ENCODE results near the gene KCND2.

Gene KCND2

GRCh38 chr7:120720317-120720716 lies 447.3 kb downstream of the KCND2 start:
- Histone ChIP-seq H3K79me2 (ENCODE audit: insufficient read depth, low read length) (no peaks in the 10 kb centered on the region), H3K4me1 (ENCODE audit: insufficient read depth, low read length) (no peaks in the 10 kb centered on the region), H3K27ac (ENCODE audit: low read length) (no peak overlapping the region), H3K4me3 (ENCODE audit: low read depth in 1 of 2, low read length in 2 of 2) (no peak overlapping the region), H3K27me3 (ENCODE audit: insufficient read depth, low read length, poor library complexity) (peaks cover 2% of the 10 kb centered on the region), H3K9ac (ENCODE audit: low read depth, low read length) (no peak overlapping the region), H3K4me2 (ENCODE audit: insufficient read depth, low read length) (no peak overlapping the region), H3K9me3 (ENCODE audit: insufficient read depth, low read length, severe bottlenecking) (no peaks in the 10 kb centered on the region), H3K36me3 (ENCODE audit: insufficient read depth, low read length) (no peaks in the 10 kb centered on the region), H4K20me1 (ENCODE audit: insufficient read depth, low read length) (no peaks in the 10 kb centered on the region), H2AFZ (ENCODE audit: low read depth, low read length) (no peak overlapping the region)
- TF ChIP-seq EZH2 (IDR thresholded peaks at IDR 0.05; ENCODE audit: borderline replicate concordance, low read depth, low read length, severe bottlenecking) = no peak
- TF ChIP-seq, protein P1, sequence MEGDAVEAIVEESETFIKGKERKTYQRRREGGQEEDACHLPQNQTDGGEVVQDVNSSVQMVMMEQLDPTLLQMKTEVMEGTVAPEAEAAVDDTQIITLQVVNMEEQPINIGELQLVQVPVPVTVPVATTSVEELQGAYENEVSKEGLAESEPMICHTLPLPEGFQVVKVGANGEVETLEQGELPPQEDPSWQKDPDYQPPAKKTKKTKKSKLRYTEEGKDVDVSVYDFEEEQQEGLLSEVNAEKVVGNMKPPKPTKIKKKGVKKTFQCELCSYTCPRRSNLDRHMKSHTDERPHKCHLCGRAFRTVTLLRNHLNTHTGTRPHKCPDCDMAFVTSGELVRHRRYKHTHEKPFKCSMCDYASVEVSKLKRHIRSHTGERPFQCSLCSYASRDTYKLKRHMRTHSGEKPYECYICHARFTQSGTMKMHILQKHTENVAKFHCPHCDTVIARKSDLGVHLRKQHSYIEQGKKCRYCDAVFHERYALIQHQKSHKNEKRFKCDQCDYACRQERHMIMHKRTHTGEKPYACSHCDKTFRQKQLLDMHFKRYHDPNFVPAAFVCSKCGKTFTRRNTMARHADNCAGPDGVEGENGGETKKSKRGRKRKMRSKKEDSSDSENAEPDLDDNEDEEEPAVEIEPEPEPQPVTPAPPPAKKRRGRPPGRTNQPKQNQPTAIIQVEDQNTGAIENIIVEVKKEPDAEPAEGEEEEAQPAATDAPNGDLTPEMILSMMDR (IDR thresholded peaks at IDR 0.05; ENCODE audit: borderline replicate concordance, extremely low read depth, low read length, poor library complexity, severe bottlenecking) = no peak
- no peak for ATAC-seq (ENCODE audit: insufficient read depth, low read depth)
- no peak for DNase-seq

DNA sequence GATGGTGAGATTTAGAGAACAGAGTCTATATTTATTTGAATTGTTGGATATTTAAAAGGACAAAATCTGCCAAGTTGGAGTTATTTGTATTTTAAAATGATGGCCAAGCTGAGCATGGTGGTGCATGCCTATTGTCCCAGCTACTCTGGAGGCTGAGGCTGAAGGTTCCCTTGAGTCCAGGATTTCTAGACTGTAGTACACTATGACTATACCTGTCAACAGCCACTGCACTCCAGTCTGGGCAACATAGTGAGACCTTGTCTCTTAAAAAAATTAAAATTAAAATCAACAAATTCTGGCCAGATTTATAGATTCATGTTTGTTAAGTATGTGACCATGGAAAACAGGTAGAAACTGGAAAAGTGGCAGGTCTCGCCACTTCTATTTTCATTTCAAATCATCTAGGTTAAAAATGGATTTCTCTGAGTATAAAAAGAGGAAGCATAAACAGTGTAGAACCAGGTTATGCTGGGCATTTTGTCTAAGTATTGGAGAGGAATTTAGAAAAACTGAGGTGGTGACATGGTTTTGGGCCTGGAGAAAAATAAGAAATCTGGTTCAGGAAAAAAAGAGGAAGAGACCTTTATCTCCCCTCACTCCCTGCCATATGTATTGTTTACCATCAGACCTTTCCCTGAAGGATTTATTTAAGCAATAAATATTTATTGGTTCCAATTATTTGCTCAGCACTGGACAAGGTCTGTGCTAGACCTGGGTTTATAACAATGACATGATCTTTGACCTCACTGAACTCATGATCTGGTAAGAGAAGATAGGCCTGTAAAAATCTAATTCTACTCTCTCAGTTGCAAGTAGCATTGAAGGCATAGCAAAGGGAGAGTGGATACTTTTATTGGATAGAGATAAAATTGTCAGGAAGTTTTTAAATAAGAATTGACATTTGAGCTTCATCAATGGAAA lies 450.8 kb downstream of the KCND2 start:
- no peaks in the 10 kb centered on the region for H3K9me3 ChIP-seq (ENCODE audit: insufficient read depth, low read length, severe bottlenecking)
- no peak for TF ChIP-seq EZH2 (IDR thresholded peaks at IDR 0.05; ENCODE audit: borderline replicate concordance, low read depth, low read length, severe bottlenecking)
- TF ChIP-seq, protein P1 (IDR thresholded peaks at IDR 0.05; ENCODE audit: borderline replicate concordance, extremely low read depth, low read length, poor library complexity, severe bottlenecking) = no peak
- no peaks in the 10 kb centered on the region for H3K79me2 ChIP-seq (ENCODE audit: insufficient read depth, low read length)
- H3K4me3 ChIP-seq (ENCODE audit: low read depth in 1 of 2, low read length in 2 of 2) = no peak overlapping the region
- no peak for DNase-seq
- no peak overlapping the region for H3K4me2 ChIP-seq (ENCODE audit: insufficient read depth, low read length)
- H3K27ac ChIP-seq (ENCODE audit: low read length) = no peak overlapping the region
- H3K4me1 ChIP-seq (ENCODE audit: insufficient read depth, low read length) = no peaks in the 10 kb centered on the region
- no peaks in the 10 kb centered on the region for H3K36me3 ChIP-seq (ENCODE audit: insufficient read depth, low read length)
- H3K9ac ChIP-seq (ENCODE audit: low read depth, low read length) = no peak overlapping the region
- no peak overlapping the region for H2AFZ ChIP-seq (ENCODE audit: low read depth, low read length)
- H3K27me3 ChIP-seq (ENCODE audit: insufficient read depth, low read length, poor library complexity) = no peaks in the 10 kb centered on the region
- ATAC-seq (ENCODE audit: insufficient read depth, low read depth) = no peak
- H4K20me1 ChIP-seq (ENCODE audit: insufficient read depth, low read length) = no peaks in the 10 kb centered on the region

DNA sequence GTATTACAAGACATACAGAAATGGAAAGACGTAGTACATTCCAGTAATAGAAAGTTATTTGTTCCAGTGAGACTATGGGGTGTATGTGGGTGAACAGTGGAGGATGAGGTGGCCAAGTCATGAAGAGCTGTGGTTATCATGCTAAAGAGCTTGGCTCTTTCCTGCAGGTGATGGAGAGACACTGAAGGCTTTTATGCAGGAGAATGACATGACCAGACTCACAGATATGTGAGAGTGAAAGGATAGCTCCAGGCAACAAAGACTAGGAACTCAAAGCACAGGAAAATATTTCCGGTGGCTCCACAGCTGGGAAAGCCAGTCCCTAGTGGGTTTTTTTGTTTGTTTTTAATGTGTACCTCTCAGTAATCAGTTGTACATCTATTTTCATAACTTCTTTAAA lies 451.5 kb downstream of the KCND2 start:
- Histone ChIP-seq H3K27me3 (ENCODE audit: insufficient read depth, low read length, poor library complexity) (no peaks in the 10 kb centered on the region), H3K4me2 (ENCODE audit: insufficient read depth, low read length) (no peak overlapping the region), H3K79me2 (ENCODE audit: insufficient read depth, low read length) (no peaks in the 10 kb centered on the region), H2AFZ (ENCODE audit: low read depth, low read length) (no peak overlapping the region), H3K9me3 (ENCODE audit: insufficient read depth, low read length, severe bottlenecking) (no peaks in the 10 kb centered on the region), H3K27ac (ENCODE audit: low read length) (no peak overlapping the region), H3K36me3 (ENCODE audit: insufficient read depth, low read length) (no peaks in the 10 kb centered on the region), H3K4me1 (ENCODE audit: insufficient read depth, low read length) (no peaks in the 10 kb centered on the region), H3K4me3 (ENCODE audit: low read depth in 1 of 2, low read length in 2 of 2) (no peak overlapping the region), H4K20me1 (ENCODE audit: insufficient read depth, low read length) (no peaks in the 10 kb centered on the region), H3K9ac (ENCODE audit: low read depth, low read length) (no peak overlapping the region)
- TF ChIP-seq EZH2 (IDR thresholded peaks at IDR 0.05; ENCODE audit: borderline replicate concordance, low read depth, low read length, severe bottlenecking) = no peak
- TF ChIP-seq, protein P1 (IDR thresholded peaks at IDR 0.05; ENCODE audit: borderline replicate concordance, extremely low read depth, low read length, poor library complexity, severe bottlenecking) = no peak
- ATAC-seq (ENCODE audit: insufficient read depth, low read depth) (no peak), DNase-seq (no peak)

Measured in DND-41 (cell line).